IMR-90 (cell line): Measurements from ENCODE around the gene MAP3K5. TPM values are rescaled to one million over a fixed set of nuclear protein-coding genes. Genes with fewer than 3 reads are reported as not detected.

ENCODE experiments used
- ATAC-seq: fragments of 200-7000 bp; cut with Tn5 transposase; 2 replicates; pipeline ENCODE4 v1.9.1; 2020; ENCODE audit warnings: low read depth, mild to moderate bottlenecking, moderate library complexity
- BruUV-seq: library from RNA; stranded (reverse); fragments of 400-500 nt; replicated peaks from 2 replicates; lab custom pipeline; 2021; lab: Mats Ljungman, UMichigan
- CTCF ChIA-PET: fragments of 300-600 bp; formaldehyde crosslinking; extraction: SDS; loops from one replicate; lab custom pipeline; 2021; ENCODE audit warnings: antibody characterized with exemption; lab: Yijun Ruan, JAX
- POLR2A ChIA-PET: fragments of 300-600 bp; sonication (Branson Sonifier 250); formaldehyde crosslinking; loops from one replicate; lab custom pipeline; 2022; ENCODE audit warnings: antibody characterized with exemption; ENCODE audit not compliant: unreplicated experiment; lab: Charles Lee
- DNase-seq: peaks from one replicate; pipeline ENCODE4 v3.0.0; 2013
- H2AFZ ChIP-seq: replicated peaks from 2 replicates; pipeline ENCODE3; 2013; ENCODE audit warnings: low read length, mild to moderate bottlenecking; ENCODE audit not compliant: poor library complexity
- H2AK5ac ChIP-seq: 2 replicates; pipeline ENCODE4 v1.6.1; 2013; ENCODE audit warnings: low read depth, low read length, inconsistent platforms
- H2AK9ac ChIP-seq: replicated peaks from 2 replicates; pipeline ENCODE3; 2013; ENCODE audit warnings: mild to moderate bottlenecking, low read depth, low read length, moderate library complexity; ENCODE audit not compliant: poor library complexity
- H2BK120ac ChIP-seq: 2 replicates; pipeline ENCODE4 v1.6.1; 2013; ENCODE audit warnings: low read depth, low read length, inconsistent platforms
- H2BK15ac ChIP-seq: 3 replicates; pipeline ENCODE4 v1.6.1; 2013; ENCODE audit warnings: low read depth, low read length, inconsistent platforms
- H2BK20ac ChIP-seq: 2 replicates; pipeline ENCODE4 v1.6.1; 2013; ENCODE audit warnings: low read depth, mild to moderate bottlenecking, inconsistent platforms, low read length, moderate library complexity
- H2BK5ac ChIP-seq: 2 replicates; pipeline ENCODE4 v1.6.1; 2013; ENCODE audit warnings: mild to moderate bottlenecking, low read depth, low read length, inconsistent platforms; ENCODE audit not compliant: poor library complexity, severe bottlenecking
- H3K14ac ChIP-seq: replicated peaks from 2 replicates; pipeline ENCODE4 v1.6.1; 2013; ENCODE audit warnings: low read depth, low read length, inconsistent platforms
- H3K18ac ChIP-seq: 2 replicates; pipeline ENCODE4 v1.6.1; 2013; ENCODE audit warnings: low read depth, low read length, control low read depth
- H3K23ac ChIP-seq: 2 replicates; pipeline ENCODE4 v1.6.1; 2013; ENCODE audit warnings: low read depth, low read length, inconsistent platforms
- H3K27ac ChIP-seq: 2 replicates; pipeline ENCODE4 v1.5.1; 2013; ENCODE audit warnings: mild to moderate bottlenecking, control low read depth, low read length; ENCODE audit not compliant: insufficient read depth
- H3K27me3 ChIP-seq: 2 replicates; pipeline ENCODE4 v1.6.1; 2013; ENCODE audit warnings: low read length; ENCODE audit not compliant: control insufficient read depth, insufficient read depth
- H3K36me3 ChIP-seq: 2 replicates; pipeline ENCODE4 v1.6.1; 2013; ENCODE audit warnings: low read length, mixed read lengths; ENCODE audit not compliant: control insufficient read depth, insufficient read depth
- H3K4ac ChIP-seq: 2 replicates; pipeline ENCODE4 v1.6.1; 2013; ENCODE audit warnings: low read depth, low read length, inconsistent platforms
- H3K4me1 ChIP-seq: 2 replicates; pipeline ENCODE4 v1.6.1; 2013; ENCODE audit warnings: low read length, mixed read lengths; ENCODE audit not compliant: control insufficient read depth, insufficient read depth
- H3K4me2 ChIP-seq: 2 replicates; pipeline ENCODE4 v1.6.1; 2013; ENCODE audit warnings: low read depth, mild to moderate bottlenecking, control low read depth, low read length, moderate library complexity
- H3K4me3 ChIP-seq: 2 replicates; pipeline ENCODE4 v1.5.1; 2013; ENCODE audit warnings: low read depth, mild to moderate bottlenecking, control low read depth, low read length, moderate library complexity; ENCODE audit not compliant: insufficient read depth
- H3K56ac ChIP-seq: 2 replicates; pipeline ENCODE4 v1.6.1; 2013; ENCODE audit warnings: low read length, inconsistent platforms; ENCODE audit not compliant: insufficient read depth; ENCODE audit errors: extremely low read depth
- H3K79me1 ChIP-seq, 2 experiments: 2 replicates each; pipeline ENCODE4 v1.6.1; 2013; ENCODE audit warnings: low read length in 2 of 2, inconsistent platforms in 1 of 2, low read depth in 1 of 2
- H3K9ac ChIP-seq: 2 replicates; pipeline ENCODE4 v1.6.1; 2013; ENCODE audit warnings: low read depth, low read length, control low read depth
- H3K9me1 ChIP-seq: 2 replicates; pipeline ENCODE4 v1.6.1; 2013; ENCODE audit warnings: low read length, inconsistent platforms; ENCODE audit not compliant: insufficient read depth
- H3K9me3 ChIP-seq: 2 replicates; pipeline ENCODE4 v1.6.1; 2013; ENCODE audit warnings: low read length; ENCODE audit not compliant: control insufficient read depth, insufficient read depth
- H4K20me1 ChIP-seq: 2 replicates; pipeline ENCODE4 v1.6.1; 2013; ENCODE audit warnings: low read length, inconsistent platforms; ENCODE audit not compliant: insufficient read depth
- H4K5ac ChIP-seq: 2 replicates; pipeline ENCODE4 v1.6.1; 2013; ENCODE audit warnings: mild to moderate bottlenecking, low read depth, low read length, control low read depth
- H4K8ac ChIP-seq, 2 experiments: 2 replicates each; pipeline ENCODE4 v1.6.1; 2013; ENCODE audit warnings: low read depth in 2 of 2, low read length in 2 of 2, control low read depth in 1 of 2, inconsistent platforms in 1 of 2
- H4K91ac ChIP-seq: 2 replicates; pipeline ENCODE4 v1.6.1; 2013; ENCODE audit warnings: low read depth, low read length, inconsistent platforms; ENCODE audit not compliant: insufficient read depth
- BHLHE40 ChIP-seq: fragments of 150-350 bp; IDR thresholded peaks from 2 replicates; pipeline ENCODE4 v1.6.1; 2016; ENCODE audit warnings: mild to moderate bottlenecking, low read depth, low read length
- CHD1 ChIP-seq: IDR thresholded peaks from 2 replicates; pipeline ENCODE4 v1.6.1; 2012; ENCODE audit warnings: low read depth, low read length, improper control_type of control experiment
- FOS ChIP-seq: fragments of 150-350 bp; IDR thresholded peaks from 2 replicates; pipeline ENCODE4 v1.6.1; 2016; ENCODE audit warnings: low read depth, low read length
- MAFK ChIP-seq: IDR thresholded peaks from 2 replicates; pipeline ENCODE4 v1.6.1; 2012; ENCODE audit warnings: low read depth, low read length, improper control_type of control experiment
- MAZ ChIP-seq: IDR thresholded peaks from 2 replicates; pipeline ENCODE4 v1.6.1; 2012; ENCODE audit warnings: low read depth, mild to moderate bottlenecking, low read length, improper control_type of control experiment, moderate library complexity, borderline replicate concordance
- MXI1 ChIP-seq: IDR thresholded peaks from 2 replicates; pipeline ENCODE4 v1.6.1; 2012; ENCODE audit warnings: low read depth, mild to moderate bottlenecking, low read length, moderate library complexity, borderline replicate concordance
- NFE2L2 ChIP-seq: fragments of 150-350 bp; IDR thresholded peaks from 2 replicates; pipeline ENCODE4 v1.6.1; 2016; ENCODE audit warnings: low read depth, mild to moderate bottlenecking, low read length
- POLR2A ChIP-seq: IDR thresholded peaks from 2 replicates; pipeline ENCODE4 v1.6.1; 2012; ENCODE audit warnings: mild to moderate bottlenecking, low read depth, low read length
- RAD21 ChIP-seq: IDR thresholded peaks from 2 replicates; pipeline ENCODE4 v1.6.1; 2012; ENCODE audit warnings: low read length, improper control_type of control experiment
- RCOR1 ChIP-seq: IDR thresholded peaks from 2 replicates; pipeline ENCODE4 v1.6.1; 2012; ENCODE audit warnings: mild to moderate bottlenecking, low read length, improper control_type of control experiment; ENCODE audit not compliant: insufficient replicate concordance
- RFX5 ChIP-seq: IDR thresholded peaks from 2 replicates; pipeline ENCODE4 v1.8.0; 2012; ENCODE audit warnings: low read depth, mild to moderate bottlenecking, low read length, moderate library complexity
- SMC3 ChIP-seq: fragments of 150-350 bp; IDR thresholded peaks from 2 replicates; pipeline ENCODE4 v1.6.1; 2016; ENCODE audit warnings: low read depth, mild to moderate bottlenecking, antibody characterized with exemption, low read length, moderate library complexity
- WGBS, 2 experiments: methylation state at CpG; one replicate each; pipeline versions ENCODE4 v1.1.5 to v1.1.7; 2013; ENCODE audit warnings: missing lambda C conversion rate in 2 of 2; ENCODE audit not compliant: insufficient read length in 1 of 2; ENCODE audit errors: extremely low coverage in 2 of 2; 5-methylcytosine and 5-hydroxymethylcytosine counted together
- dilution Hi-C: fragments of 300-500 bp; cut with HindIII; formaldehyde crosslinking; loops from one replicate; pipeline ENCODE4 v1.14.3; 2018; ENCODE audit warnings: low sequenced_read_pairs; ENCODE audit not compliant: unreplicated experiment
- in situ Hi-C: fragments of 300-500 bp; cut with MboI; formaldehyde crosslinking; loops from 3 replicates; pipeline ENCODE4 v1.14.3; 2019; ENCODE audit warnings: low sequenced_read_pairs, inconsistent platforms, mixed read lengths
- intact Hi-C: fragments of 100-400 bp; cut with micrococcal nuclease; formaldehyde crosslinking; loops from 2 replicates; pipeline ENCODE4 v1.10.0; 2022
- polyA plus RNA-seq, 3 experiments: library from polyadenylated mRNA; depleted of rRNA; stranded (reverse); fragments of >200 nt; gene quantifications; 2 replicates each; pipeline ENCODE4 v1.2.3, GENCODE V29; 2012; ENCODE audit warnings: low replicate concordance in 1 of 3
- total RNA-seq: library from RNA; depleted of rRNA; stranded (reverse); fragments of >200 nt; gene quantifications from 2 replicates; pipeline ENCODE4 v1.2.3, GENCODE V29; 2012
- TF ChIP-seq, protein P1 (sequence below): fragments of 150-350 bp; IDR thresholded peaks from 2 replicates; pipeline ENCODE4 v1.6.1; 2017; ENCODE audit warnings: mild to moderate bottlenecking, antibody characterized with exemption, low read length, low read depth
- TF ChIP-seq, protein P2 (sequence below): fragments of 150-350 bp; IDR thresholded peaks from 2 replicates; pipeline ENCODE4 v1.6.1; 2016; ENCODE audit warnings: low read depth, mild to moderate bottlenecking, low read length, moderate library complexity, borderline replicate concordance
- TF ChIP-seq, protein P3 (sequence below): conservative IDR thresholded peaks from 2 replicates; pipeline ENCODE4 v1.5.1; 2012; ENCODE audit warnings: mild to moderate bottlenecking, low read depth, low read length, improper control_type of control experiment

MAP3K5 gene
- total and polyA plus RNA-seq, 2 of the 4 experiments (the other 2 are of a cell fraction) = 5.4 to 17.6 TPM

DNA sequence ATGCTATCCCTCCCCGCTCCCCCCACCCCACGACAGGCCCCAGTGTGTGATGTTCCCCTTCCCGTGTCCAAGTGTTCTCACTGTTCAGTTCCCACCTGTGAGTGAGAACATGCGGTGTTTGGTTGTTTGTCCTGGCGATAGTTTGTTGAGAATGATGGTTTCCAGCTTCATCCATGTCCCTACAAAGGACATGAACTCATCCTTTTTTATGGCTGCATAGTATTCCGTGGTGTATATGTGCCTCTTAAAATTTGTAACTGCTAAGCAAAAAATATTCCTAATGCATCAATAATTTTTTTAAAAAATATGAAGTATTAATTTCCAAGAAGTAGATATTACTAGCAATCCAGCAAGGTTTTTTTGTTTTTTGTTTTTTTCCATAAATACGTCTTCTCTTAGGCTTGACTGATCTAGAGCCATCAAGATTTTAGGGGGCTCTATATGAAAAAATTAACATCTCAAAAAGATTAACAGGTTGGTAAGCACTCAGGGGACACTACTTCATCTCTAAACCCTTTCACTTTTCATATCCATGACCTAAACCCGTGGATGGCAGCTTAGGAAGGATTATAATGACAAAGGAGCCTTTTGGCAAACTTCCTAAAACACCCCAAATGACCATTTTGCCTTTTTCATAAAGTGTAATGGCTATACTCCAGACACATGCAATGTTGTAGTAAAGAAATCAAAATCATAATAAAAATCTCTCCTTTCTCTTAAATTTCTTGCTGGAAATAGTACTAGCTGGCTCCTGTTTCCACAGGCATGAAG, 256.2 kb downstream of the MAP3K5 start:
- POLR2A ChIA-PET = no interaction called here
- BruUV-seq = no TSS peak
- Histone ChIP-seq H3K23ac (no peak overlapping the region), H4K5ac (no peak overlapping the region), H3K4ac (no peak overlapping the region), H2BK120ac (no peak overlapping the region), H3K14ac (no peak overlapping the region), H3K9me1 (no peaks in the 10 kb centered on the region), H3K4me3 (no peak overlapping the region), H4K91ac (no peak overlapping the region), H3K79me1 (no peaks in the 10 kb centered on the region), H2AK9ac (no peak overlapping the region), H3K36me3 (no peaks in the 10 kb centered on the region), H2BK15ac (no peak overlapping the region), H3K27me3 (peaks cover 17% of the 10 kb centered on the region), H3K27ac (no peak overlapping the region), H3K4me2 (no peak overlapping the region), H4K20me1 (no peaks in the 10 kb centered on the region), H4K8ac (no peak overlapping the region), H3K18ac (no peak overlapping the region), H2BK20ac (no peak overlapping the region), H3K4me1 (no peaks in the 10 kb centered on the region), H2AFZ (no peak overlapping the region), H3K56ac (no peak overlapping the region), H2AK5ac (no peak overlapping the region), H3K9me3 (no peaks in the 10 kb centered on the region), H2BK5ac (no peak overlapping the region), H3K9ac (no peak overlapping the region)
- in situ Hi-C loops (loop anchor here (25.0 kb wide), 1 partner anchor 1074 kb away; no protein-coding TSS in a partner anchor), dilution Hi-C loops (no loop called here), intact Hi-C loops (no loop called here)
- no CpG with 5 or more reads among the region's 8 CpGs for WGBS, 2 experiments
- CTCF ChIA-PET = interaction anchor here (2.0 kb wide), 1 partner anchor 11 kb away, joined by 7 read pairs; no protein-coding TSS in a partner anchor
- ATAC-seq (no peak), DNase-seq (no peak)
- TF ChIP-seq MXI1 (no peak), MAZ (no peak), RAD21 (no peak), MAFK (no peak), FOS (no peak), RCOR1 (no peak), CHD1 (no peak), RFX5 (no peak), SMC3 (no peak), POLR2A (no peak), NFE2L2 (no peak), BHLHE40 (no peak)
- TF ChIP-seq, protein P1, sequence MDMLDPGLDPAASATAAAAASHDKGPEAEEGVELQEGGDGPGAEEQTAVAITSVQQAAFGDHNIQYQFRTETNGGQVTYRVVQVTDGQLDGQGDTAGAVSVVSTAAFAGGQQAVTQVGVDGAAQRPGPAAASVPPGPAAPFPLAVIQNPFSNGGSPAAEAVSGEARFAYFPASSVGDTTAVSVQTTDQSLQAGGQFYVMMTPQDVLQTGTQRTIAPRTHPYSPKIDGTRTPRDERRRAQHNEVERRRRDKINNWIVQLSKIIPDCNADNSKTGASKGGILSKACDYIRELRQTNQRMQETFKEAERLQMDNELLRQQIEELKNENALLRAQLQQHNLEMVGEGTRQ = no peak
- TF ChIP-seq, protein P2, sequence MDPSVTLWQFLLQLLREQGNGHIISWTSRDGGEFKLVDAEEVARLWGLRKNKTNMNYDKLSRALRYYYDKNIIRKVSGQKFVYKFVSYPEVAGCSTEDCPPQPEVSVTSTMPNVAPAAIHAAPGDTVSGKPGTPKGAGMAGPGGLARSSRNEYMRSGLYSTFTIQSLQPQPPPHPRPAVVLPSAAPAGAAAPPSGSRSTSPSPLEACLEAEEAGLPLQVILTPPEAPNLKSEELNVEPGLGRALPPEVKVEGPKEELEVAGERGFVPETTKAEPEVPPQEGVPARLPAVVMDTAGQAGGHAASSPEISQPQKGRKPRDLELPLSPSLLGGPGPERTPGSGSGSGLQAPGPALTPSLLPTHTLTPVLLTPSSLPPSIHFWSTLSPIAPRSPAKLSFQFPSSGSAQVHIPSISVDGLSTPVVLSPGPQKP = no peak
- TF ChIP-seq, protein P3, sequence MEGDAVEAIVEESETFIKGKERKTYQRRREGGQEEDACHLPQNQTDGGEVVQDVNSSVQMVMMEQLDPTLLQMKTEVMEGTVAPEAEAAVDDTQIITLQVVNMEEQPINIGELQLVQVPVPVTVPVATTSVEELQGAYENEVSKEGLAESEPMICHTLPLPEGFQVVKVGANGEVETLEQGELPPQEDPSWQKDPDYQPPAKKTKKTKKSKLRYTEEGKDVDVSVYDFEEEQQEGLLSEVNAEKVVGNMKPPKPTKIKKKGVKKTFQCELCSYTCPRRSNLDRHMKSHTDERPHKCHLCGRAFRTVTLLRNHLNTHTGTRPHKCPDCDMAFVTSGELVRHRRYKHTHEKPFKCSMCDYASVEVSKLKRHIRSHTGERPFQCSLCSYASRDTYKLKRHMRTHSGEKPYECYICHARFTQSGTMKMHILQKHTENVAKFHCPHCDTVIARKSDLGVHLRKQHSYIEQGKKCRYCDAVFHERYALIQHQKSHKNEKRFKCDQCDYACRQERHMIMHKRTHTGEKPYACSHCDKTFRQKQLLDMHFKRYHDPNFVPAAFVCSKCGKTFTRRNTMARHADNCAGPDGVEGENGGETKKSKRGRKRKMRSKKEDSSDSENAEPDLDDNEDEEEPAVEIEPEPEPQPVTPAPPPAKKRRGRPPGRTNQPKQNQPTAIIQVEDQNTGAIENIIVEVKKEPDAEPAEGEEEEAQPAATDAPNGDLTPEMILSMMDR = no peak
